BJ (cell line): ENCODE data around the gene DIAPH1. TPM values are rescaled to one million over a fixed set of nuclear protein-coding genes. Genes with fewer than 3 reads are reported as not detected.
A peak's percentile ranks its signal among the peaks of the same experiment; 100 is the strongest.

ENCODE experiments used
- CTCF ChIA-PET: fragments of 350-600 bp; formaldehyde crosslinking; extraction: SDS; loops from one replicate; lab custom pipeline; 2021; ENCODE audit warnings: antibody characterized with exemption, inconsistent platforms; lab: Yijun Ruan, JAX
- POLR2A ChIA-PET: fragments of 300-600 bp; sonication (Branson Sonifier 250); formaldehyde crosslinking; extraction: SDS; loops from one replicate; lab custom pipeline; 2021; ENCODE audit warnings: antibody characterized with exemption; lab: Charles Lee
- DNase-seq: peaks from one replicate; pipeline ENCODE4 v3.0.0-alpha.2; 2011; ENCODE audit warnings: low read depth
- H3K27me3 ChIP-seq: 2 replicates; pipeline ENCODE4 v1.6.0; 2011; ENCODE audit warnings: low read length; ENCODE audit not compliant: control insufficient read depth, insufficient read depth
- H3K36me3 ChIP-seq: 2 replicates; pipeline ENCODE4 v1.5.1; 2011; ENCODE audit warnings: low read length; ENCODE audit not compliant: control insufficient read depth, insufficient read depth
- H3K4me3 ChIP-seq: 2 replicates; pipeline ENCODE4 v1.5.1; 2011; ENCODE audit warnings: low read depth, mild to moderate bottlenecking, control low read depth, low read length
- CTCF ChIP-seq: IDR thresholded peaks from 2 replicates; pipeline ENCODE4 v1.5.1; 2011; ENCODE audit warnings: low read depth, mild to moderate bottlenecking, control low read depth, inconsistent platforms, low read length, moderate library complexity; ENCODE audit not compliant: insufficient read depth
- polyA plus RNA-seq: library from polyadenylated mRNA; depleted of rRNA; stranded (reverse); fragments of >200 nt; gene quantifications from 2 replicates; pipeline ENCODE4 v1.2.3, GENCODE V29; 2011

DIAPH1 gene
- polyA plus RNA-seq, 1 experiment: 36.6 TPM

GRCh38 chr5:141637123-141637766 is 18.4 kb upstream of the DIAPH1 start:
- DNase-seq: no peak
- Histone ChIP-seq H3K27me3 (no peaks in the 10 kb centered on the region), H3K4me3 (peak overlapping the region; percentile 92), H3K36me3 (peaks cover 9% of the 10 kb centered on the region)
- TF ChIP-seq CTCF: no peak
- POLR2A ChIA-PET: interaction anchor here (0.9 to 1.2 kb wide), 2 partner anchors 14 to 17 kb away, joined by 3 to 4 read pairs; partner anchors contain the start of gene FCHSD1
- CTCF ChIA-PET: interaction anchor here (0.5 to 10.9 kb wide), 11 partner anchors 10 to 194 kb away, joined by 3 to 107 read pairs (median 4); partner anchors contain the start of genes DIAPH1 and FCHSD1

GRCh38 chr5:141636413-141637122 is 17.8 kb upstream of the DIAPH1 start, which contains the start of the genes HDAC3 and RELL2:
Gene HDAC3 (minus strand): TSS chr5:141636849. CDS start chr5:141636790, 59 bp downstream.
Gene RELL2 (plus strand): TSS chr5:141636997. CDS start chr5:141638226, 1,229 bp downstream.
- no peak for TF ChIP-seq CTCF
- CTCF ChIA-PET: interaction anchor here (0.5 to 10.9 kb wide), 13 partner anchors 9 to 78 kb away, joined by 3 to 107 read pairs (median 4); partner anchors contain the start of genes DIAPH1 and FCHSD1

GRCh38 chr5:141636106-141636412 is 17.3 kb upstream of the DIAPH1 start:
- ChIA-PET CTCF (interaction anchor here (1.2 to 10.9 kb wide), 10 partner anchors 9 to 78 kb away, joined by 3 to 107 read pairs (median 4); partner anchors contain the start of gene DIAPH1), POLR2A (no interaction called here)
- Histone ChIP-seq H3K4me3 (peak overlapping the region; percentile 92), H3K36me3 (peaks cover 7% of the 10 kb centered on the region), H3K27me3 (no peaks in the 10 kb centered on the region)
- DNase-seq: no peak
- TF ChIP-seq CTCF: no peak

More at GRCh38 chr5:141636413-141637122, 17.8 kb upstream of the DIAPH1 start, which contains the start of the genes HDAC3 and RELL2:
- DNase-seq: peak; percentile 59
- POLR2A ChIA-PET: interaction anchor here (0.9 to 1.2 kb wide), 2 partner anchors 14 to 18 kb away, joined by 3 to 4 read pairs; partner anchors contain the start of gene FCHSD1
- H3K27me3 ChIP-seq: no peaks in the 10 kb centered on the region
- H3K4me3 ChIP-seq: peak within 1 kb of the TSS; percentile 92
- H3K36me3 ChIP-seq: peaks cover 9% of the 10 kb centered on the region

- Histone ChIP-seq H3K4me3 (peak overlapping the region; percentile 92), H3K36me3 (peaks cover 7% of the 10 kb centered on the region), H3K27me3 (no peaks in the 10 kb centered on the region)
- DNase-seq: no peak
- no peak for TF ChIP-seq CTCF
- CTCF ChIA-PET: interaction anchor here (1.2 to 10.9 kb wide), 9 partner anchors 8 to 77 kb away, joined by 3 to 107 read pairs (median 4); partner anchors contain the start of gene DIAPH1
- POLR2A ChIA-PET: no interaction called here
Observed at GRCh38 chr5:141635646-141636045, 16.8 kb upstream of the DIAPH1 start.
